ENCODE measurements around the gene CTXND2. TPM values are rescaled to one million over a fixed set of nuclear protein-coding genes. Genes with fewer than 3 reads are reported as not detected.
"Not testable (repeated sequence)": the region's sequence is repeated elsewhere in the genome, so short reads cannot be mapped to it uniquely, and the experiment has no call there.

The CTXND2 gene
- total RNA-seq, 3 donors from 2014 or later, result not detected

DNA sequence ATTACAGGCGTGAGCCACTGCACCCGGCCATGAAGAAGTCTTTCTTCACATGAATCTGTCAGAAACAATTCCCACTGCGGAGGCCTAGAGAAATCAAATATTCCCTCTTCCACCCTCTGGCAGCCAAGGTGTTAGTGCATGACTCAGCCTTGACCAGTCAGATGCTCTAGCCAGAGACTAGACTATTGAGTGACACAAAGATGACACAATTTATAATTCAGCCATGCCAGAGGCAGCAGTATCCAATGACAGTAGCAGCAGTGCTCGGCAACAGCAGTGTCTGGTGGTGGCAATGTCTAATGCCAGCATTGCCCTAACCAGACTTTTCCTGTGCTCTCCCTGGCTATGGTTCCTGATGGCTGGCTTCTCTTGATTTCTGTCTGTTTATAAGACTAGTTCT lies 8.7 kb downstream of the CTXND2 start:
- Histone ChIP-seq H3K4me1 (no peaks in the 10 kb centered on the region), H3K27me3 (no peaks in the 10 kb centered on the region), H3K36me3 (no peaks in the 10 kb centered on the region), H3K9me3 (no peaks in the 10 kb centered on the region), H3K27ac (no peak overlapping the region), H3K4me3 (no peak overlapping the region)
- TF ChIP-seq, protein P1, sequence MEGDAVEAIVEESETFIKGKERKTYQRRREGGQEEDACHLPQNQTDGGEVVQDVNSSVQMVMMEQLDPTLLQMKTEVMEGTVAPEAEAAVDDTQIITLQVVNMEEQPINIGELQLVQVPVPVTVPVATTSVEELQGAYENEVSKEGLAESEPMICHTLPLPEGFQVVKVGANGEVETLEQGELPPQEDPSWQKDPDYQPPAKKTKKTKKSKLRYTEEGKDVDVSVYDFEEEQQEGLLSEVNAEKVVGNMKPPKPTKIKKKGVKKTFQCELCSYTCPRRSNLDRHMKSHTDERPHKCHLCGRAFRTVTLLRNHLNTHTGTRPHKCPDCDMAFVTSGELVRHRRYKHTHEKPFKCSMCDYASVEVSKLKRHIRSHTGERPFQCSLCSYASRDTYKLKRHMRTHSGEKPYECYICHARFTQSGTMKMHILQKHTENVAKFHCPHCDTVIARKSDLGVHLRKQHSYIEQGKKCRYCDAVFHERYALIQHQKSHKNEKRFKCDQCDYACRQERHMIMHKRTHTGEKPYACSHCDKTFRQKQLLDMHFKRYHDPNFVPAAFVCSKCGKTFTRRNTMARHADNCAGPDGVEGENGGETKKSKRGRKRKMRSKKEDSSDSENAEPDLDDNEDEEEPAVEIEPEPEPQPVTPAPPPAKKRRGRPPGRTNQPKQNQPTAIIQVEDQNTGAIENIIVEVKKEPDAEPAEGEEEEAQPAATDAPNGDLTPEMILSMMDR (IDR thresholded peaks at IDR 0.05), result no peak
- no peak for TF ChIP-seq POLR2AphosphoS5 (IDR thresholded peaks at IDR 0.05)
- TF ChIP-seq POLR2A (IDR thresholded peaks at IDR 0.05), result no peak
- DNase-seq (ENCODE audit: low spot score in 2 of 2), result no peak
- intact Hi-C loops (cut with DNase I; ENCODE audit: low total_unique reads), result no loop called here

DNA sequence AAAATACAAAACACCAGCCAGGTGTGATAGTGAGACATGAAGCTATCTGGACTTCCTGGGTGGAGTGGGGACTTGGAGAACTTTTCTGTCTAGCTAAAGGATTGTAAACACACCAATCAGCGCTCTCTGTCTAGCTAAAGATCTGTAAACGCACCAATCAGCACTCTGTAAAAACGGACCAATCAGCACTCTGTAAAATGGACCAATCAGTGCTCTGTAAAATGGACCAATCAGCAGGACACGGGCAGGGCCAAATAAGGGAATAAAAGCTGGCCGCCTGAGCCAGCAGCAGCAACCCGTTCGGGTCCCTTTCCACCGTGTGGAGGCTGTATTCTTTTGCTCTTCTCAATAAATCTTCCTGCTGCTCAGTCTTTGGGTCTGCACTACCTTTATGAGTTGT lies 12.9 kb downstream of the CTXND2 start:
- not testable (repeated sequence) for H3K4me3 ChIP-seq; H3K9me3 ChIP-seq; H3K27ac ChIP-seq; H3K36me3 ChIP-seq; H3K27me3 ChIP-seq; DNase-seq (ENCODE audit: low spot score in 2 of 2); H3K4me1 ChIP-seq
- intact Hi-C loops (cut with DNase I; ENCODE audit: low total_unique reads), result loop anchor here (5.0 kb wide), 1 partner anchor 147 kb away; no protein-coding TSS in a partner anchor

DNA sequence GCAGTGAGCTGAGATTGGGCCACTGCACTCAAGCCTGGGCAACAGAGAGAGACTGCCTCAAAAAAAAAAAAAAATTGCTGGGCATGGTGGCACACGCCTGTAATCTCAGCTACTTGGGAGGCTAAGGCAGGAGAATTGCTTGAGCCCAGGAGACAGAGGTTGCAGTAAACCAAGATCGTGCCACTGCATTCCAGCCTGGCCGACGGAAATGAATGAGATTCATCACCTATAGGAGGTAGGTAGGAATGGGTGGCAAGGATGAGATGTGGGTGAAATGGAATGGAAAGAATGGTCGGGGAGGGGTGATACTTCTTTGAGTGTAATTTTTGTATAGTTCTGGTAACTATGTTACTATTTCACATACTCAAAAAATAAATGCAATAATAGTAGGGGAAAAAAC lies 15.4 kb downstream of the CTXND2 start:
- Histone ChIP-seq H3K27ac (no peak overlapping the region), H3K36me3 (no peaks in the 10 kb centered on the region), H3K4me1 (no peaks in the 10 kb centered on the region), H3K9me3 (no peaks in the 10 kb centered on the region), H3K4me3 (no peak overlapping the region), H3K27me3 (no peaks in the 10 kb centered on the region)
- intact Hi-C loops (cut with DNase I; ENCODE audit: low total_unique reads), result loop anchor here (5.0 kb wide), 1 partner anchor 150 kb away; no protein-coding TSS in a partner anchor
- no peak for DNase-seq (ENCODE audit: low spot score in 2 of 2)
- TF ChIP-seq POLR2AphosphoS5 (IDR thresholded peaks at IDR 0.05) (no peak), POLR2A (IDR thresholded peaks at IDR 0.05) (no peak)
- TF ChIP-seq, protein P1 (IDR thresholded peaks at IDR 0.05), result no peak

DNA sequence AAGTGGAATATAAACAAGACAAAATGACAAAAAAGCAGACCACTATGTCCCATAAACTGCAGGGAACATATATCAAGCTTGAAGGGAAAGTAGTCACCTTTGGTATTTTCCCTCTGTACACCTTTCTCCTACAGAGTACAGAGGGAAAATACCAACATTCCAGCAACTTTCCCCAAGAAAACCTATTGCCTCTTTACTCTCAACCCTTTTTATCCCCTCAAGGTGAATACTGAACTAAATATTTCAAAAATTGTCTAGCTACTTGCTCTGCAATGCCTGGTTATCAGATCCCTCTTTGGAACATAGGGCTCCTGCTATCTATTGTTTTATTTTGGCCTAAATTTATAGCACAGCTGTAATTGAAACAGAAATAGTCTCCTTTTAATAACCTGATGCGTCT lies 15.8 kb downstream of the CTXND2 start:
- TF ChIP-seq POLR2AphosphoS5 (IDR thresholded peaks at IDR 0.05) (no peak), POLR2A (IDR thresholded peaks at IDR 0.05) (no peak)
- TF ChIP-seq, protein P1 (IDR thresholded peaks at IDR 0.05), result no peak
- Histone ChIP-seq H3K9me3 (no peaks in the 10 kb centered on the region), H3K27me3 (no peaks in the 10 kb centered on the region), H3K4me3 (no peak overlapping the region), H3K27ac (no peak overlapping the region), H3K36me3 (no peaks in the 10 kb centered on the region), H3K4me1 (no peaks in the 10 kb centered on the region)
- DNase-seq (ENCODE audit: low spot score in 2 of 2), result no peak
- intact Hi-C loops (cut with DNase I; ENCODE audit: low total_unique reads), result loop anchor here (5.0 kb wide), 1 partner anchor 150 kb away; no protein-coding TSS in a partner anchor

DNA sequence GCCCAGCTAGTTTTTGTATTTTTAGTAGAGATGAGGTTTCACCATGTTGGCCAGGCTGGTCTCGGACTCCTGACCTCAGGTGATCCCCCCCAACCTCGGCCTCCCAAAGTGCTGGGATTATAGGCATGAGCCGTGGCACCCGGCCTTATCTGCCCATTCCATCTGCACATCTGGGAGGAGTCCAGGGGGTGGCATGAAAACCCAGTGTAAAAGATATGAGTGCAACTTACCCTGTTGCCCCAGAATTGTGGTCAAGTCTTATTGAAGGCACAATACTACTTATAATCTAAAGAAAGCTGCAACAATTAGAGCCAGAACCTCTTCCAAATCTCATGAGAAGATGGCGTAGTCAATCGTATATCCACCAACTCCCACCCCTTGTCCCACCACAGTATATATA lies 18.4 kb downstream of the CTXND2 start:
- no peaks in the 10 kb centered on the region for H3K4me1 ChIP-seq
- DNase-seq (ENCODE audit: low spot score in 2 of 2), result no peak
- no peak overlapping the region for H3K27ac ChIP-seq
- no peaks in the 10 kb centered on the region for H3K27me3 ChIP-seq
- no peak overlapping the region for H3K4me3 ChIP-seq
- no peaks in the 10 kb centered on the region for H3K9me3 ChIP-seq
- TF ChIP-seq, protein P1 (IDR thresholded peaks at IDR 0.05), result no peak
- no peak for TF ChIP-seq POLR2AphosphoS5 (IDR thresholded peaks at IDR 0.05)
- H3K36me3 ChIP-seq, result no peaks in the 10 kb centered on the region
- intact Hi-C loops (cut with DNase I; ENCODE audit: low total_unique reads), result no loop called here

DNA sequence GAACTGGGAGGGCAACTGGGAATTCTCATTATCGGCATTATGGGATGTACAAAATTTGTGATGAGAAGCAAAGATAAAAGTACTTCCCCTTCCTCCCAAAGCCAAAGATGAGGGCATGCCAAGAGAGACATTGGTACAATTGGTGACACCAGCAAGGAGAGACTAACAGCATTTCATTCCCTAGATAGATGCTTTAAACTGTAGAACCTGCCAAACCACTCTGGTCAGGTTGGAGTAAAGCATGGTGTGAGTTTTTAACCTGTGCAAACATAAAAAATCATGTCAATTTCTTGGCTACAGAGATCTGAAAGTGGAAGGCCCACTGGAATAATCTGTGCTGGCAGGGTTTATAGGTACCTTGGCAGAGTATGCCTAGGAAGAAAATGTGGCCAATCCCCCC lies 19.4 kb downstream of the CTXND2 start:
- Histone ChIP-seq H3K36me3 (no peaks in the 10 kb centered on the region), H3K4me3 (no peak overlapping the region), H3K4me1 (no peaks in the 10 kb centered on the region), H3K27ac (no peak overlapping the region), H3K27me3 (no peaks in the 10 kb centered on the region), H3K9me3 (no peaks in the 10 kb centered on the region)
- TF ChIP-seq, protein P1 (IDR thresholded peaks at IDR 0.05), result no peak
- TF ChIP-seq POLR2AphosphoS5 (IDR thresholded peaks at IDR 0.05) (no peak), POLR2A (IDR thresholded peaks at IDR 0.05) (no peak)
- intact Hi-C loops (cut with DNase I; ENCODE audit: low total_unique reads), result loop anchor here (1.0 kb wide), 1 partner anchor 10 kb away; no protein-coding TSS in a partner anchor
- DNase-seq (ENCODE audit: low spot score in 2 of 2), result no peak

Measured in breast epithelium (tissue), 4 donors.